ENCODE measurements around the gene DUOX1.

- no peak for TF ChIP-seq TAF1 (IDR thresholded peaks at IDR 0.05; ENCODE audit: borderline replicate concordance, low read depth, low read length)
- no peak for TF ChIP-seq POLR2A (IDR thresholded peaks at IDR 0.05; ENCODE audit: low read depth, low read length)
These were observed 49.6 kb downstream of the DUOX1 start for GRCh38 chr15:45179221-45179985.

Data from GM12892 (cell line).